Breast epithelium (tissue), 3 donors: ENCODE measurements around the gene C1S.
"Not testable (repeated sequence)": the region's sequence is repeated elsewhere in the genome, so short reads cannot be mapped to it uniquely, and the experiment has no call there.

Experiments
- CTCF ChIP-seq, 3 donors: fragments of 450-650 bp; IDR thresholded peaks; one replicate each; pipeline ENCODE4 v1.5.1; 2016 to 2017; ENCODE audit warnings: antibody characterized with exemption in 3 of 3, mild to moderate bottlenecking in 3 of 3, moderate library complexity in 3 of 3
- POLR2A ChIP-seq: fragments of 450-650 bp; IDR thresholded peaks from one replicate; pipeline ENCODE4 v1.6.1; 2016; ENCODE audit warnings: antibody characterized with exemption, mild to moderate bottlenecking, moderate library complexity
- POLR2AphosphoS5 ChIP-seq, 3 donors: sonication (generic); formaldehyde crosslinking; IDR thresholded peaks; one replicate each; pipeline ENCODE4 v1.6.1; 2017; ENCODE audit warnings: antibody characterized with exemption in 3 of 3

GRCh38 chr12:7049445-7049951 is 11.0 kb upstream of the C1S start:
- TF ChIP-seq POLR2AphosphoS5 (IDR thresholded peaks at IDR 0.05); CTCF (IDR thresholded peaks at IDR 0.05); POLR2A: not testable (repeated sequence)
